T-helper 2 cell treated with Interferon-gamma antibody and Interleukin-4, amounts not matched to agents 5 μg/mL and 100 μg/mL, for 36 hours (primary cell): Measurements from ENCODE around the gene CPZ.

Source experiments
- DNase-seq: peaks from one replicate; pipeline ENCODE4 v3.0.0; 2021; ENCODE audit warnings: low spot score
- H3K27ac Mint-ChIP-seq: one replicate; pipeline ENCODE4 v1.8.0; 2021; ENCODE audit warnings: mild to moderate bottlenecking, mixed read lengths
- H3K27me3 Mint-ChIP-seq: one replicate; pipeline ENCODE4 v1.8.0; 2021; ENCODE audit warnings: low read depth, mixed read lengths
- H3K36me3 Mint-ChIP-seq: one replicate; pipeline ENCODE4 v1.8.0; 2021; ENCODE audit warnings: low read depth, mixed read lengths
- H3K4me1 Mint-ChIP-seq: one replicate; pipeline ENCODE4 v1.8.0; 2021; ENCODE audit warnings: low read depth, mixed read lengths
- H3K4me3 Mint-ChIP-seq: one replicate; pipeline ENCODE4 v1.8.0; 2022; ENCODE audit warnings: mild to moderate bottlenecking, moderate library complexity, mixed read lengths
- H3K9me3 Mint-ChIP-seq: one replicate; pipeline ENCODE4 v1.8.0; 2021; ENCODE audit warnings: mixed read lengths

Gene CPZ

DNA sequence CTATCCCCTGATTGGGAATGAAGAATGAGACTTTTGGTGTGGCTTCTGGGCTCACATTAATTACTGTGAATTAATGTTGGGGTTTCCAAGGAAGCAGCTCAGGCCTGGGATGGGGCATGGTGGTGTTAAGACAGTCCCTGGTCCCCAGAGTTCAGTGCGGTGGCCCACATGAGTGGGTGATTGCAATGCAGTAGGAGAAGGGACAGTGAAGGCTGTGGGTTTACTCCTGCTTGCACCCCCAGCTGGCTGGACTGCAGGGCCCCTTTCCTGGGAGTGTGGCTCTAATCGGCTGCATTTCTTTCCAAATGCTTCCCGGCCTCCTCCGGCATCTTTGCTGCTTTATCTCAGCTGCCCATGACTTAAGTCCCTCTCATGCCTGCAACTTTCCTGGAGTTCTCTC, 40.5 kb upstream of the CPZ start:
- Mint-ChIP-seq H3K27me3 (no peaks in the 10 kb centered on the region), H3K27ac (no peak overlapping the region), H3K4me3 (no peak overlapping the region), H3K4me1 (no peaks in the 10 kb centered on the region), H3K9me3 (no peaks in the 10 kb centered on the region), H3K36me3 (no peaks in the 10 kb centered on the region)
- DNase-seq: no peak

DNA sequence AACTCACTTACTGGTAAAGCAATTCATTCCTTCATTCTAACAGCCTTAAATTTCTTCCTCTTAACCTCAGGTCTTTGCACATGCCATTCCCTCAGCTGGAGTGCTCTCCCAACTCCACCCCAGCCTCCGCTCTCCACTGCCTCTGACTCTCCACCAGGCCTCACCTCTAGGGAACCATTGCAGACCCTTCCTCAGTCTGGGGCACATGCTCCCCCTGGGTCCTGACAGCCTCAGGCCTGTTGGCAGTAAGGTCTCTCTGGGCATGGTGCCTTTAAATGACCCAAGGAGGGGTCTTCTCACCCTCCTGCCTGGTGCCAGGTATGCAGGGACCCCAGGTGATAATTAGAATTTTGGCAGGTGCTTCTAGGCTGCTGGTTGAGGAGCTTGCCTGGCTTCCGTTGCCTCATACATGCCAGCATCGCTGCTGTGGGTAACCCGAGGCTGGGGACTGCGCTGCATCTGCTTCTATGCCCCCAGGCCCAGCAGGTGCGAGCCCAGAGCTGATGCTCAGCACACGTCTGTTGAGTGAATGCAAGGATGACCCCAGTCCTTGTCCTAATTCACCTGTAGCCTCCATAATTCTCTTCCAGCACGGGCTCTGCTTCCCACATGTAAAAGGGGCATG, 39.9 kb upstream of the CPZ start:
- H3K36me3 Mint-ChIP-seq: no peaks in the 10 kb centered on the region
- no peak overlapping the region for H3K27ac Mint-ChIP-seq
- no peak for DNase-seq
- H3K9me3 Mint-ChIP-seq: no peaks in the 10 kb centered on the region
- H3K4me1 Mint-ChIP-seq: no peaks in the 10 kb centered on the region
- no peak overlapping the region for H3K4me3 Mint-ChIP-seq
- no peaks in the 10 kb centered on the region for H3K27me3 Mint-ChIP-seq

DNA sequence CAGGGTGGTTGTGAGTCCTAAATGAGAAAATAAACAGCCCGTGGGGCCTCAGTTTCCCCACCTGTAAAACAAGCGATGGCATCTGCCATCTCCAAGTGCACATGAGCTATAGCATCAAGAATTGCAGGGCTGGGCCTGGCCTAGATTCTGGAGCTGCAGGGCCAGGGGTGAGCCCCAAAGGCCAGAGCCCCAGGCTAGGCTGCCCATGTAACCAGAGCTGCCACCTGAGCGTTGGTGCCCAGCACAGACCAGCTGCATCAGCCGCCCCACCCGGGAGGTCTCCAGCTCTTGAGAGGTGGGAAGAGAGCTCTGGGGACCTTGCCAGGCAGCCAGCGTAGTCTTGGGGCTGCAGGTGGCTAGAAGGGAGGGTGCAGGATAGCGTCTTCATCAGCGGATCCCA, 39.3 kb upstream of the CPZ start:
- no peaks in the 10 kb centered on the region for H3K27me3 Mint-ChIP-seq
- H3K36me3 Mint-ChIP-seq: no peaks in the 10 kb centered on the region
- no peaks in the 10 kb centered on the region for H3K9me3 Mint-ChIP-seq
- H3K4me3 Mint-ChIP-seq: no peak overlapping the region
- H3K4me1 Mint-ChIP-seq: no peaks in the 10 kb centered on the region
- no peak for DNase-seq
- H3K27ac Mint-ChIP-seq: no peak overlapping the region

DNA sequence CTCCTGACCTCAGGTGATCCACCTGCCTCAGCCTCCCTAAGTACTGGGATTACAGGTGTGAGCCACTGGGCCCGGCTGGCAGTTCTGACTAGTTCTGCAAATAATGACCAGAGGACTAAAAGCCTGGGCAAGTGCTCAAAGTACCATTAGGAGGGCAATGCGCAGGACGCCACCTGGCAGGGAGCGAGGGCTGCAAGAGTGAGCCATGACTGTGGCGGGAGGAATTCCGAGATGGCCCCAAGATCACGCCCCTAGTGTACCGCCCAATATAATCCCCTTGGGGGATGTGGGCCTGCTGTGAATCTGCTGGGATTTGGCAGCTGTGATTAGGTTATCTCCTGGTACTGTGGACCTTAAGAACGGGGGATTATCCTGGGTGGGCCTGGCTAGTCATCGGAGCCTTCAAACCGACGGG, 38.6 kb upstream of the CPZ start:
- no peak for DNase-seq
- no peaks in the 10 kb centered on the region for H3K4me1 Mint-ChIP-seq
- H3K4me3 Mint-ChIP-seq: no peak overlapping the region
- H3K36me3 Mint-ChIP-seq: no peaks in the 10 kb centered on the region
- H3K9me3 Mint-ChIP-seq: no peaks in the 10 kb centered on the region
- no peak overlapping the region for H3K27ac Mint-ChIP-seq
- H3K27me3 Mint-ChIP-seq: no peaks in the 10 kb centered on the region

DNA sequence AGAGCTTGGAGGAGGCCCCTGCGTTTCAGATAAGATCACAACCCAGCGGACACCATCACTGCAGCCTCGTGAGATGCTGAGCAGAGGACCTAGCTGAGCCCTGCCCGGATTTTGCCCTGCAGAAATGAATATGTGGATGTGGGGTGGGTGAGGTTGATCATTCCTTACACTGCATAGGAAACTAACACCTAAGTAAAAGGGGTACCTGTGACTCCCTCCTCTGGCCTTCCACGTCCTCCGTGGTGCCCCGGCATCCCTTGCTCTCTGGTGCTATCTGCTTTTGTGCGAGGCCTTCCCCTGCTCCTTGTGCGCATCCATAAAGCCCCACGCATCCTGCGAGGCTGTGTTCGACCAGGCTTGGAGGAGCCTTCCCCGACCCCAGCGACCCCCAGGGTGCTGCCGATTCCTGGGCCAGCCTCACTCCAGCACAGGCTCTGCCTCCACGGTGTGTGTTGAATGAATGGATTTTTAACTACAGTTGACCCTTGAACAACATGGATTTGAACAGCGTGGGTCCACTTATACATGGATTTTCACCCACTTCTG, 37.9 kb upstream of the CPZ start:
- no peaks in the 10 kb centered on the region for H3K9me3 Mint-ChIP-seq
- H3K4me1 Mint-ChIP-seq: no peaks in the 10 kb centered on the region
- H3K27ac Mint-ChIP-seq: no peak overlapping the region
- no peaks in the 10 kb centered on the region for H3K27me3 Mint-ChIP-seq
- H3K4me3 Mint-ChIP-seq: no peak overlapping the region
- DNase-seq: no peak
- H3K36me3 Mint-ChIP-seq: no peaks in the 10 kb centered on the region

DNA sequence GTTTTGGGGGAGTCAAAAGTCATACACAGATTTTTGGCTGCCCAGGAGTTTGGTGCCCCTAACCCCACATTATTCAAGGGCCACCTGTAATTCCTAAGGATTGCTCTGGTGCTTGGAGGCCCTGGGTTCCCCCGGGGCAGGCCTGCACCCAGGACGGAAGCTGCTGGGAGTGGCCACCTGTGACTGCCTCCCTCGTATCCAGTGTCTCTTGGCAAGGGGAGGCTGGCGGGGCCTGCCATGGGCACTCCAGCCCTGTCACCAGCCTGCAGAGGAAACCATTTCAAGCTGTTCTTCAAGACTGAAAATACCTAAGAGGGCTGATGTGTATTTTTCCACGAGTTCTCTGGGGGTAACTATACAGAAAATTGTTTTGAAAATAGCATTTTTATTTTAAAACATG, 36.8 kb upstream of the CPZ start:
- Mint-ChIP-seq H3K4me3 (no peak overlapping the region), H3K27ac (no peak overlapping the region), H3K4me1 (no peaks in the 10 kb centered on the region), H3K9me3 (no peaks in the 10 kb centered on the region), H3K36me3 (no peaks in the 10 kb centered on the region), H3K27me3 (no peaks in the 10 kb centered on the region)
- DNase-seq: no peak

DNA sequence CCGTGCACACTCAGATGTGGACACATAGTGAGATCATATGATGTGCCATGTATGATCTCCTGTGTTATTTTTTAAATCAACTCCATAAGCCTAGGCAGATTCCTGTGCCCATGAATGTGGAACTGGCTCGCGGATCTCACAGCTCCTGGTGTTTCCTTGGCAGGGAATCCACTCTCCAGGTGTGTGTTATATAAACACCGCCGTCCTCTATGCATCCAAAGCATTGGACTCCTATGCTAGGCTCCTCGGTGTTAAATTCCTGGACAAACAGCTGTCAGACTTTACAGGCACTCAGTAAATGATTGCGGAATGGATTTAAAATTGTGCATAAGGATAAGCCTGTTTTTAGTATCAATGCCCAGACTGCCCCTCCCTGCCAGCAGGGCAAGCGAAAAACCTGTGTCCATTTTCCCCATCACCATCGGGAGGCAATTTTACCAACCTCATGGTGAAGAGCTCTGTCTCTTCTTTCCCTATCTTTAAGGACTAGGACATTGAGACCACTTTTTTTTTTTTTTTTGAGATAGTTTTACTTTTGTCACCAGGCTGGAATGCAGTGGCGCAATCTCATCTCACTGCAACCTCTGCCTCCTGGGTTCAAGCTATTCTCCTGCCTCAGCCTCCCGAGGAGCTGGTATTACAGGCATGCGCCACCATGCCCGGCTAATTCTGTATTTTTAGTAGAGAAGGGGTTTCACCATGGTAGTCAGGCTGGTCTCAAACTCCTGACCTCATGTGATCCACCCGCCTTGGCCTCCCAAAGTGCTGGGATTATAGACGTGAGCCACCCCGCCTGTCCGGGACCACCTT, 36.0 kb upstream of the CPZ start:
- H3K4me3 Mint-ChIP-seq: no peak overlapping the region
- no peaks in the 10 kb centered on the region for H3K9me3 Mint-ChIP-seq
- no peaks in the 10 kb centered on the region for H3K36me3 Mint-ChIP-seq
- DNase-seq: no peak
- H3K4me1 Mint-ChIP-seq: no peaks in the 10 kb centered on the region
- no peaks in the 10 kb centered on the region for H3K27me3 Mint-ChIP-seq
- no peak overlapping the region for H3K27ac Mint-ChIP-seq

DNA sequence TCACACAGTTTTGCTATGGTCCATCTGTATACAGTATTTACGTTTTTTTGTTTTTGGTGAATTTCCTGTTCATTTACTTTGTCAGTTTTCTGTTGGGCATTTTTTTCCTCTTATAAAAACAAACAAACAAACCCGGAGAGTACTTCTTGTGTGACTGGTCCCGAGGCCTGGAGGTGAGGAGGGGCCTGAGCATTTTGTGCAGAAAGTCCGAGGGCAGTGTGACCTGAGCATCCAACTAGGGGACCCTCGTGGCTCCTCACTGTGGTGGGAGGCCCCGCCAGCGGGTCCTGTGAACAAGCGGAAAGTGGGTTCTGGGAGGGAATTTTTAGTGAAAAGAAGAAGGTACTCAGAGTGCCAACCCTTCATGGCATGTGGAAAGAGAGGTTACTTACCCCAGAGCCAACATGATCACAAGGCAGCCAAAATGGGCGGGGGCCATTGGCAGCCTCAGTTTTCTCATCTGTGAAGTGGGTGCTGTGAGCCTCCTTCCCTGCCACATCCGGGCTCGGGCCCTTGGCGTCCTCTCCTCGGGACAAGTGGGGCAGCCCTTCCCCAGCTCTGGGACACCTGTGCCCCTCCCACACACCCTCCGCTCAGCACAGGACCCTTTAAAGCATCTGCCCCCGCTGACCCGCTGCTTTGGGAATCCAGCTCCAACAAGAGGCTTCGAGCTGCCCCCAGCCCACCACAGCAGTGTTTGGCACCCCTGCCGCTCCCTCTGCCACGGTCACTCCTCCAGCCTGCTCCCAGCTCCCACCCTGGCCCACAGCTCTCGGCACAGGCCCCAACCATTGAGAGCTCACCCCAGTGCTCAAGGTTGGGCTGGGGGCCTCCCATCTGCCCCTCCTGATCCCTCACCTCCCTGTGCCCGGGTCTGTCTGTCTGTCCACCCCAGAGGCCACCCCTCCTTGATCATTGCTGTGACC, 35.2 kb upstream of the CPZ start:
- H3K27me3 Mint-ChIP-seq: no peaks in the 10 kb centered on the region
- DNase-seq: no peak
- H3K4me1 Mint-ChIP-seq: no peaks in the 10 kb centered on the region
- no peaks in the 10 kb centered on the region for H3K9me3 Mint-ChIP-seq
- H3K4me3 Mint-ChIP-seq: no peak overlapping the region
- no peaks in the 10 kb centered on the region for H3K36me3 Mint-ChIP-seq
- no peak overlapping the region for H3K27ac Mint-ChIP-seq

DNA sequence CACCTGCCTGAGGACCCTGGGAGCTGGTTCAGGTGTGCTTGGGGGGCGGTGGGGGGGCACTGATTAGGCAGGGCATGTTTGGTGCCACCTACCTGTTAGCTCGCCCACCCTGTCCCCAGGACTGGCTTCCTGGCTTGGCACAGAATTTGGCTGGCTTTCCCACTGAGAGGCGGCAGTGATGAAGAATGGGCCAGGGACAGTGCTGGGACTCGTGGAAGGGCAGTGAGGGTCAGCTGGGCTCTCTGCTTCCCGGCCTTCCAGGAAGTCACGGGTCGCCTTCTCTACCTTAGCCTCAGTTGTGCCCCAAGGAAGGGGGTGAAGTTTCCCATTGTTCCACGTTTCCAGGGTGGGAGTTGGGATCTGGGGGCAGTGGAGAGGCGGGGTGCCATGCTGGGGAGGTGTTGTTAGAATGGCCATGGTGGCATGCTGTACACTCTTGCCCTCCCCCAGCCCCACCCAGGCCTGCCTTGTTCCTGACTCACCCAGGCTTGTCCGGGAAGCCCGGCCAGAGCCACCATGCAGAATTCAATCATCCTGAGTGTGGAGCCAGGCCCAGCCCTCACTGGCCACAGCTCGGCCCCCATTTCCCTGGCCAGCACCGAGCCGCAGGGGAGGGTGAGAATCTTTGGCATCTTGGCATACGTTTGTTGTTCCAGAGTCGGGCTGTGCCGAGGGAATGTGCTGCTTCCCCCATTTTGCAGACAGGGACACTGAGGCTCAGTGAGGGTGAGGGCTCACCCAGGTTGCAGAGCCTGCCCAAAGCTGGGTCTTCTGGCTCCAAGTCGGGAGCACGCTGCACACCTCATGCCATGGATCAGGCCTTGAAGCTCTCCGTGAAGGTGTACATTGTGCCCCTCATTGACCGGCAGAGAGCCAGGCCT, 34.2 kb upstream of the CPZ start:
- Mint-ChIP-seq H3K4me3 (no peak overlapping the region), H3K27ac (no peak overlapping the region), H3K9me3 (no peaks in the 10 kb centered on the region), H3K36me3 (no peaks in the 10 kb centered on the region), H3K27me3 (no peaks in the 10 kb centered on the region), H3K4me1 (no peaks in the 10 kb centered on the region)
- no peak for DNase-seq

DNA sequence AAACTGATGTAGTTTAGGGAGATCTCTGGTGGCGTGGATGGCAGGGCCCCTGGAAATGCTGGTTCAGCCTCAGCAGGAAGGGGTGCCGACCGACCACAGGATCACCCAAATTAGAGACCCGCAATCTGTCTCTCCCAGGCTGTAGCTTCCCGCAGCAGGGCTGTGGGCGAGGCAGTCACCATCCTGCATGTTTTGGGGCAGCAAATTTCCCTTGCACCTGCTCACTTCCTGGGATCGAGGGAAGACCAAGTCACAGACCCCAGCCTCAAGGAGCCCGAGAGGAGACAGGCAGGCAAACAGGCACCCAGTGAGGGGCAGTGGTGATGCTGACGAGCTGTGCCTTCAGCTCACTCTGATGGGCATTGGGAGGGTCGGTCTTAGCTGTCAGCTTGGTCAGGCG, 33.6 kb upstream of the CPZ start:
- Mint-ChIP-seq H3K27me3 (no peaks in the 10 kb centered on the region), H3K36me3 (no peaks in the 10 kb centered on the region), H3K4me3 (no peak overlapping the region), H3K27ac (no peak overlapping the region), H3K9me3 (no peaks in the 10 kb centered on the region), H3K4me1 (no peaks in the 10 kb centered on the region)
- no peak for DNase-seq

DNA sequence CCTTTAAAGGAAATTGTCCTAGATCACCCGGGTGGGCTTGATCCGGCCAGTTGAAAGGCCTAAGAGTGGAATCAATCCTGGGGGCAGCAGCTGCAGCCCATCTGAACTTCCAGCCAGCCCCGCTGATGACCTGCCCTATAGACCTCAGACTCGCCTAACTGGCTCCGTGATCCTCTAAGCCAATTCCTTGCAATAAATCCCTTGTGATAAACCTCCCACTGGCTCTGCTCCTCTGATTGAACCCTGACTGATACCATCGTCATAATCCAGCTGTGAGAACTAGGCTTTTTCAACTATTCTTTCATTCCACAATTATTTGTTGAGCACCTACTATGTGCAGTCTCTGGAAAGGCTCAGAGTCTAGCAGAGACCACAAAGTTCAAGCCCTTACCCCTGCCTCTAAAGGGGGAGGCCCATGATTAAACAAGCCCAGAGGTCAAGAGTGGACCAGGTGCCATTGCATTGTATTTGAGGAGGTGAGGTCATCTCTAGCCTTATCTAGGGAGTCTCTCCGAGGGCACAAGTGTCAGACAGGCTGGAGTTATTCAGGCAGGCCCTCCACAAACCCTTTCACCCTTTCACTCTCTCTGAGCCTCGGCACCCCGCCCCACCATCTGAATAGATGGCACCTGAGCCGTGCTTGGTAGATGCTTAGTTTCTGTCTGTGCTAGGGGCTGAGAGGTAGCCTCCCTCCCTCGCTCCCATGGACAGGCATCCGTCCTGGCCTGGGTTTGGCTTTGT, 32.9 kb upstream of the CPZ start:
- Mint-ChIP-seq H3K36me3 (no peaks in the 10 kb centered on the region), H3K27ac (no peak overlapping the region), H3K4me1 (no peaks in the 10 kb centered on the region), H3K9me3 (no peaks in the 10 kb centered on the region), H3K4me3 (no peak overlapping the region), H3K27me3 (no peaks in the 10 kb centered on the region)
- DNase-seq: no peak

DNA sequence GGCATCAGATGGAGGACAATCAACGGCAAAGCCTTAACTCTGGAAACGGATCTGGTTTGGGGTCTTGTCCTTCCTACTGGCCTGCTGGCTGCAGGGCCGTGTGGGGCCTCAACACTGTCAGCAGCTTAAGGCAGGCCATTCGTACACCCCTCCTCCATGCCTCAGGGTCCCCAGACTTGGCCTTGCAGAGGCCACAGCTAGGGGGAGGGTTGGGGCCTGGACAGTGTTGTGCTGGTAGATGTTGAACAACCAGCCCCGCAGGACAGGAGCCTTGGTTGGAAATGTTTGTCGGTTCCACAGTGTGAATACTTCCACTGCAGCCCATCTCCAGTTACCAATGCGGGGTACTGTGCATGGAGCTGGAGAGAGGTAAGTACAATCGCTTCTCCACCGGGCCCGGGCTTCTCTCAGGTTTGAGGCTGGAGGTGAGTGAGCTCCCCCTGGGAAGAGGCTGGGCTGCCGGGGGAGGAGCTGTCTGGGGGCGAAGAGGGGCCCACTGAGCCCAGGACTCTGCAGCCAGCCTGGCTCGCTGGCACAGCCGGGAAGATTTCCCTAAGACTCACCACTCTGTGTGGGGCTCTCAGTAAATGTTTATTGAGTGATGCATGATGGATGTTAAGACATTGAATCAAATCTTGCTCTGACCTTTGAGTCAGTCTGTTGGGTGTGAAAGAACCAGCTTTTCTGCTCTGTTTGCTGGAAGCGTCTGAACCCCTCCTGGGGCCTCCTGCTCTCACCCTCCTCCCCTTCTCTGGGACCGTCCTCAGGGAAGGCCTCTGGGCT, 32.1 kb upstream of the CPZ start:
- no peak for DNase-seq
- Mint-ChIP-seq H3K27ac (no peak overlapping the region), H3K4me3 (no peak overlapping the region), H3K9me3 (no peaks in the 10 kb centered on the region), H3K4me1 (no peaks in the 10 kb centered on the region), H3K27me3 (no peaks in the 10 kb centered on the region), H3K36me3 (no peaks in the 10 kb centered on the region)
